Erythroblast (primary cell): ENCODE results near the gene SPAG16.

Source experiments
- DNase-seq, 2 experiments: peaks; one replicate each; lab custom pipeline; 2025; lab: John Stamatoyannopoulos, UW
- GATA1 ChIP-seq: IDR thresholded peaks from 2 replicates; pipeline ENCODE4 v1.6.1; 2011; ENCODE audit warnings: low read depth, mild to moderate bottlenecking, control low read depth, low read length, moderate library complexity
- POLR2A ChIP-seq: IDR thresholded peaks from 2 replicates; pipeline ENCODE4 v1.6.1; 2011; ENCODE audit warnings: mild to moderate bottlenecking, low read length

Gene SPAG16

GRCh38 chr2:213491376-213491775, 207.1 kb downstream of the SPAG16 start:
- no peak for DNase-seq
- TF ChIP-seq GATA1 (no peak), POLR2A (no peak)

GRCh38 chr2:213496226-213496625, 212.0 kb downstream of the SPAG16 start:
- DNase-seq: no peak
- no peak for TF ChIP-seq GATA1
- no peak for TF ChIP-seq POLR2A

- no peak for DNase-seq
- TF ChIP-seq GATA1 (no peak), POLR2A (no peak)
Measured at GRCh38 chr2:213500881-213501280, 216.6 kb downstream of the SPAG16 start.

GRCh38 chr2:213524164-213524563, 239.9 kb downstream of the SPAG16 start:
- no peak for TF ChIP-seq POLR2A
- TF ChIP-seq GATA1: no peak
- no peak for DNase-seq

- TF ChIP-seq GATA1 (no peak), POLR2A (no peak)
Measured at GRCh38 chr2:213537579-213537978, 253.3 kb downstream of the SPAG16 start.

GRCh38 chr2:213544940-213545339, 260.7 kb downstream of the SPAG16 start:
- DNase-seq: no peak
- TF ChIP-seq GATA1 (no peak), POLR2A (no peak)

More at GRCh38 chr2:213537579-213537978, 253.3 kb downstream of the SPAG16 start:
- DNase-seq: no peak

- TF ChIP-seq POLR2A (no peak), GATA1 (no peak)
Measured at GRCh38 chr2:213545481-213545880, 261.2 kb downstream of the SPAG16 start.

GRCh38 chr2:213545964-213546475, 261.8 kb downstream of the SPAG16 start:
- TF ChIP-seq GATA1: no peak
- no peak for DNase-seq

More at GRCh38 chr2:213545481-213545880, 261.2 kb downstream of the SPAG16 start:
- DNase-seq: no peak

- DNase-seq: no peak
Measured at GRCh38 chr2:213551526-213551925, 267.3 kb downstream of the SPAG16 start.

GRCh38 chr2:213559053-213559452, 274.8 kb downstream of the SPAG16 start:
- no peak for DNase-seq
- no peak for TF ChIP-seq POLR2A
- TF ChIP-seq GATA1: no peak

More at GRCh38 chr2:213551526-213551925, 267.3 kb downstream of the SPAG16 start:
- no peak for TF ChIP-seq POLR2A
- no peak for TF ChIP-seq GATA1

- TF ChIP-seq POLR2A: no peak
- DNase-seq: no peak
Measured at GRCh38 chr2:213561759-213562158, 277.5 kb downstream of the SPAG16 start.

GRCh38 chr2:213562539-213563180, 278.4 kb downstream of the SPAG16 start:
- DNase-seq: no peak
- TF ChIP-seq POLR2A: no peak

GRCh38 chr2:213566846-213567245, 282.6 kb downstream of the SPAG16 start:
- TF ChIP-seq POLR2A (no peak), GATA1 (no peak)
- DNase-seq: no peak

GRCh38 chr2:213609570-213610170, 325.4 kb downstream of the SPAG16 start:
- TF ChIP-seq GATA1 (no peak), POLR2A (no peak)
- DNase-seq: no peak
